AG04449 (cell line): ENCODE measurements around the gene PLA2G5.
"Not testable (repeated sequence)": the region's sequence is repeated elsewhere in the genome, so short reads cannot be mapped to it uniquely, and the experiment has no call there.

ENCODE experiments used
- CTCF ChIA-PET: fragments of 350-600 bp; formaldehyde crosslinking; extraction: SDS; loops from one replicate; lab custom pipeline; 2021; ENCODE audit warnings: antibody characterized with exemption; lab: Yijun Ruan, JAX
- POLR2A ChIA-PET: fragments of 400-600, 350-600 bp; formaldehyde crosslinking; extraction: SDS; loops from one replicate; lab custom pipeline; 2020; ENCODE audit warnings: antibody characterized with exemption, inconsistent platforms; lab: Yijun Ruan, JAX
- DNase-seq: peaks from one replicate; pipeline ENCODE4 v3.0.0-alpha.2; 2010; ENCODE audit warnings: low read depth, low spot score
- H3K4me3 ChIP-seq: 2 replicates; pipeline ENCODE4 v1.5.1; 2011; ENCODE audit warnings: low read depth, mild to moderate bottlenecking, control low read depth, low read length
- CTCF ChIP-seq: IDR thresholded peaks from one replicate; pipeline ENCODE4 v1.5.1; 2011; ENCODE audit warnings: mild to moderate bottlenecking, moderate library complexity, low read length, control low read depth, inconsistent platforms; ENCODE audit not compliant: insufficient read depth; ENCODE audit errors: missing control alignments

The PLA2G5 gene

GRCh38 chr1:20069874-20070273 lies at the start of gene PLA2G5:
PLA2G5 (plus strand) TSS chr1:20070194; CDS start chr1:20084831, 14,637 bp downstream.
- no peak within 1 kb of the TSS for H3K4me3 ChIP-seq
- ChIA-PET CTCF (no interaction called here), POLR2A (no interaction called here)
- no peak for DNase-seq
- no peak for TF ChIP-seq CTCF

- POLR2A ChIA-PET, result no interaction called here
- no peak for TF ChIP-seq CTCF
- no peak overlapping the region for H3K4me3 ChIP-seq
- no peak for DNase-seq
- CTCF ChIA-PET, result no interaction called here
Measured at GRCh38 chr1:20028125-20028524, 41.9 kb upstream of the PLA2G5 start.

GRCh38 chr1:20028726-20029125 lies 41.3 kb upstream of the PLA2G5 start:
- no peak for TF ChIP-seq CTCF
- ChIA-PET POLR2A (no interaction called here), CTCF (no interaction called here)
- H3K4me3 ChIP-seq, result no peak overlapping the region
- DNase-seq, result no peak

GRCh38 chr1:20029178-20029912 lies 40.6 kb upstream of the PLA2G5 start:
- H3K4me3 ChIP-seq, result no peak overlapping the region
- no peak for DNase-seq
- no peak for TF ChIP-seq CTCF
- ChIA-PET POLR2A (no interaction called here), CTCF (no interaction called here)

- CTCF ChIA-PET, POLR2A ChIA-PET, DNase-seq, H3K4me3 ChIP-seq: not testable (repeated sequence)
Measured at GRCh38 chr1:20030436-20031151, 39.4 kb upstream of the PLA2G5 start.

GRCh38 chr1:20031161-20031560 lies 38.8 kb upstream of the PLA2G5 start:
- no peak for TF ChIP-seq CTCF
- CTCF ChIA-PET, result no interaction called here
- POLR2A ChIA-PET, result no interaction called here
- no peak for DNase-seq
- no peak overlapping the region for H3K4me3 ChIP-seq
